H9 (cell line): ENCODE results near the gene SCN4A. TPM values are rescaled to one million over a fixed set of nuclear protein-coding genes. Genes with fewer than 3 reads are reported as not detected.

Source experiments
- DNase-seq: peaks from one replicate; pipeline ENCODE4 v3.0.0-alpha.2; 2017
- H2AFZ ChIP-seq: one replicate; pipeline ENCODE4 v1.6.1; 2013; ENCODE audit warnings: mild to moderate bottlenecking, low read length, control low read depth, moderate library complexity
- H2AK5ac ChIP-seq: 2 replicates; pipeline ENCODE4 v1.6.1; 2013; ENCODE audit warnings: low read length, control low read depth, mixed read lengths; ENCODE audit not compliant: insufficient read length
- H2BK120ac ChIP-seq: one replicate; pipeline ENCODE4 v1.6.1; 2013; ENCODE audit warnings: low read depth, mild to moderate bottlenecking, low read length, control low read depth, inconsistent platforms; ENCODE audit not compliant: poor library complexity, severe bottlenecking
- H2BK12ac ChIP-seq: 2 replicates; pipeline ENCODE4 v1.6.1; 2013; ENCODE audit warnings: low read length, control low read depth, mixed read lengths, low read depth; ENCODE audit not compliant: insufficient read length
- H2BK15ac ChIP-seq: 2 replicates; pipeline ENCODE4 v1.6.1; 2013; ENCODE audit warnings: low read depth, low read length, control low read depth
- H2BK20ac ChIP-seq: one replicate; pipeline ENCODE4 v1.6.1; 2013; ENCODE audit warnings: low read depth, mild to moderate bottlenecking, low read length, control low read depth, inconsistent platforms; ENCODE audit not compliant: poor library complexity, severe bottlenecking
- H2BK5ac ChIP-seq: 2 replicates; pipeline ENCODE4 v1.6.1; 2013; ENCODE audit warnings: low read length, control low read depth, mixed read lengths; ENCODE audit not compliant: insufficient read length
- H3K14ac ChIP-seq: 2 replicates; pipeline ENCODE4 v1.6.1; 2013; ENCODE audit warnings: low read length, control low read depth; ENCODE audit not compliant: insufficient read depth
- H3K18ac ChIP-seq: 2 replicates; pipeline ENCODE4 v1.6.1; 2013; ENCODE audit warnings: low read depth, mild to moderate bottlenecking, mixed read lengths, low read length, control low read depth; ENCODE audit not compliant: insufficient read length
- H3K23ac ChIP-seq: 2 replicates; pipeline ENCODE4 v1.6.1; 2013; ENCODE audit warnings: low read length, control low read depth, mixed read lengths, low read depth; ENCODE audit not compliant: insufficient read length
- H3K23me2 ChIP-seq: 2 replicates; pipeline ENCODE4 v1.6.1; 2013; ENCODE audit warnings: low read depth, mild to moderate bottlenecking, mixed read lengths, low read length, control low read depth; ENCODE audit not compliant: insufficient read length, poor library complexity, severe bottlenecking
- H3K27ac ChIP-seq: 2 replicates; pipeline ENCODE4 v1.5.1; 2013; ENCODE audit warnings: low read length, control low read depth, mixed read lengths, low read depth; ENCODE audit not compliant: insufficient read length
- H3K27me3 ChIP-seq: 2 replicates; pipeline ENCODE4 v1.6.1; 2013; ENCODE audit warnings: low read length, control low read depth, inconsistent platforms; ENCODE audit not compliant: insufficient read depth
- H3K4ac ChIP-seq: 2 replicates; pipeline ENCODE4 v1.6.1; 2013; ENCODE audit warnings: low read depth, mild to moderate bottlenecking, control low read depth, inconsistent platforms, low read length, moderate library complexity
- H3K4me1 ChIP-seq: 2 replicates; pipeline ENCODE4 v1.6.1; 2013; ENCODE audit warnings: low read length, control low read depth, inconsistent platforms; ENCODE audit not compliant: insufficient read depth
- H3K4me2 ChIP-seq: 2 replicates; pipeline ENCODE4 v1.6.1; 2013; ENCODE audit warnings: low read length, control low read depth, mixed read lengths; ENCODE audit not compliant: insufficient read length, insufficient read depth
- H3K56ac ChIP-seq: 2 replicates; pipeline ENCODE4 v1.6.1; 2013; ENCODE audit warnings: low read depth, mild to moderate bottlenecking, mixed read lengths, low read length, control low read depth; ENCODE audit not compliant: insufficient read length
- H3K79me1 ChIP-seq: 2 replicates; pipeline ENCODE4 v1.6.1; 2013; ENCODE audit warnings: low read depth, mild to moderate bottlenecking, moderate library complexity, low read length, control low read depth, inconsistent platforms; ENCODE audit not compliant: insufficient read depth, poor library complexity, severe bottlenecking
- H3K79me2 ChIP-seq: 2 replicates; pipeline ENCODE4 v1.6.1; 2013; ENCODE audit warnings: low read length, control low read depth, inconsistent platforms; ENCODE audit not compliant: insufficient read depth
- H3K9ac ChIP-seq: 2 replicates; pipeline ENCODE4 v1.6.1; 2013; ENCODE audit warnings: low read length, control low read depth, mixed read lengths; ENCODE audit not compliant: insufficient read length; ENCODE audit errors: extremely low read depth
- H3K9me3 ChIP-seq: one replicate; pipeline ENCODE4 v1.6.1; 2013; ENCODE audit warnings: low read depth, low read length, inconsistent platforms; ENCODE audit not compliant: control insufficient read depth
- H3T11ph ChIP-seq: one replicate; pipeline ENCODE4 v1.6.1; 2013; ENCODE audit warnings: mild to moderate bottlenecking, low read length, control low read depth, inconsistent platforms
- H4K20me1 ChIP-seq: one replicate; pipeline ENCODE4 v1.6.1; 2013; ENCODE audit not compliant: control insufficient read depth, insufficient read length, insufficient read depth
- H4K5ac ChIP-seq: 2 replicates; pipeline ENCODE4 v1.6.1; 2013; ENCODE audit warnings: low read depth, mild to moderate bottlenecking, mixed read lengths, low read length, control low read depth; ENCODE audit not compliant: insufficient read length
- H4K8ac ChIP-seq: replicated peaks from 2 replicates; pipeline ENCODE4 v1.6.1; 2013; ENCODE audit warnings: low read length, control low read depth, mixed read lengths, low read depth; ENCODE audit not compliant: insufficient read length
- H4K91ac ChIP-seq: 2 replicates; pipeline ENCODE4 v1.6.1; 2013; ENCODE audit warnings: low read depth, mild to moderate bottlenecking, moderate library complexity, mixed read lengths, low read length, control low read depth; ENCODE audit not compliant: insufficient read length
- H3K27ac Mint-ChIP-seq, 3 experiments: 2 replicates in 2 of 3; 3 replicates in 1 of 3; pipeline ENCODE4 v1.8.0; 2020 to 2021; ENCODE audit warnings: mixed read lengths in 3 of 3, mild to moderate bottlenecking in 1 of 3, moderate library complexity in 1 of 3
- H3K27me3 Mint-ChIP-seq: 2 replicates; pipeline ENCODE4 v1.8.0; 2021; ENCODE audit warnings: low read depth, mild to moderate bottlenecking, moderate library complexity, mixed read lengths
- H3K36me3 Mint-ChIP-seq, 3 experiments: 2 replicates in 2 of 3; 3 replicates in 1 of 3; pipeline ENCODE4 v1.8.0; 2020 to 2021; ENCODE audit warnings: low read depth in 3 of 3, mixed read lengths in 3 of 3; ENCODE audit not compliant: insufficient read depth in 1 of 3
- H3K4me1 Mint-ChIP-seq, 2 experiments: 2 replicates each; pipeline ENCODE4 v1.8.0; 2020; ENCODE audit warnings: mixed read lengths in 2 of 2
- H3K4me3 Mint-ChIP-seq, 2 experiments: 2 replicates in 1 of 2; 3 replicates in 1 of 2; pipeline ENCODE4 v1.8.0; 2020 to 2021; ENCODE audit warnings: mild to moderate bottlenecking in 2 of 2, mixed read lengths in 2 of 2, moderate library complexity in 1 of 2
- H3K9me3 Mint-ChIP-seq, 2 experiments: 2 replicates in 1 of 2; 3 replicates in 1 of 2; pipeline ENCODE4 v1.8.0; 2020; ENCODE audit warnings: mild to moderate bottlenecking in 2 of 2, mixed read lengths in 2 of 2, moderate library complexity in 1 of 2
- WGBS: extraction: QIAGEN DNeasy Blood & Tissue Kit; methylation state at CpG from one replicate; pipeline ENCODE4 v1.1.7; 2013; ENCODE audit warnings: missing lambda C conversion rate, low lambda C conversion rate, mixed read lengths; ENCODE audit not compliant: insufficient read length; ENCODE audit errors: extremely low coverage; 5-methylcytosine and 5-hydroxymethylcytosine counted together
- total RNA-seq: library from RNA; stranded (reverse); gene quantifications from 2 replicates; pipeline ENCODE4 v1.2.1, GENCODE V29; 2021
- TF ChIP-seq, protein P1 (sequence below): fragments of 200-600 bp; sonication (generic); conservative IDR thresholded peaks from 3 replicates; pipeline ENCODE4 v1.8.0; 2021; ENCODE audit warnings: antibody characterized with exemption, mild to moderate bottlenecking

SCN4A gene
- total RNA-seq, 1 experiment from 2014 or later = 5.8 TPM

DNA sequence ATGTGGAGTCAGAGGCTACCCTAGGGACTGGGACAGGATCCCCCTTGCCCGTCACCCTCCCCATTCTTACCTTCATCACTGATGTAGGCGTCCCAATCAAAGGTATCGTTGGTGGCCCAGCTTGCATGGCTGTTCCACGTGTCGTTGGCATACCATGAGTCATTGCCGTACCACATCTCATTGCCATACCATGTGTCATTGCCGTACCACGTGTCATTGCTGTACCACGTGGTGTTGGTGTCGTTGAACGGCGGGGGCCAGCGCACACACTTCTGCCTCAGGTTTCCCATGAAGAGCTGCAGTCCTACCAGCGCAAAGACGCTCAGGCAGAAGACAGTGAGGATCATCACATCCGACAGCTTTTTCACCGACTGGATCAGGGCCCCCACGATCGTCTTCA is 4.8 kb downstream of the SCN4A start:
- no peak overlapping the region for H3K4me2 ChIP-seq
- Mint-ChIP-seq H3K27me3 (peaks cover 4% of the 10 kb centered on the region; the same call in 1 of the 2 replicates), H3K4me3 (no peak overlapping the region), H3K27ac (no peak overlapping the region), H3K36me3 (no peaks in the 10 kb centered on the region), H3K4me1 (peaks cover under 1 to 1% of the 10 kb centered on the region in 2 experiments), H3K9me3 (no peaks in the 10 kb centered on the region; a peak in 1 of 5 replicates)
- H3K27me3 ChIP-seq = no peaks in the 10 kb centered on the region
- no peak overlapping the region for H2BK120ac ChIP-seq
- no peak for DNase-seq
- H2BK20ac ChIP-seq = no peak overlapping the region
- H3K9me3 ChIP-seq = no peaks in the 10 kb centered on the region
- no peak overlapping the region for H2BK12ac ChIP-seq
- peaks cover 3% of the 10 kb centered on the region for H3K23me2 ChIP-seq
- H3K23ac ChIP-seq = no peak overlapping the region
- no peak overlapping the region for H3T11ph ChIP-seq
- no peaks in the 10 kb centered on the region for H4K20me1 ChIP-seq
- H3K9ac ChIP-seq = no peak overlapping the region
- H3K14ac ChIP-seq = no peak overlapping the region
- no peak overlapping the region for H4K5ac ChIP-seq
- H2BK5ac ChIP-seq = no peak overlapping the region
- no peak overlapping the region for H3K18ac ChIP-seq
- no peak overlapping the region for H4K8ac ChIP-seq
- no peak overlapping the region for H4K91ac ChIP-seq
- H2AK5ac ChIP-seq = no peak overlapping the region
- no peak overlapping the region for H3K27ac ChIP-seq
- H3K4me1 ChIP-seq = no peaks in the 10 kb centered on the region
- TF ChIP-seq, protein P1, sequence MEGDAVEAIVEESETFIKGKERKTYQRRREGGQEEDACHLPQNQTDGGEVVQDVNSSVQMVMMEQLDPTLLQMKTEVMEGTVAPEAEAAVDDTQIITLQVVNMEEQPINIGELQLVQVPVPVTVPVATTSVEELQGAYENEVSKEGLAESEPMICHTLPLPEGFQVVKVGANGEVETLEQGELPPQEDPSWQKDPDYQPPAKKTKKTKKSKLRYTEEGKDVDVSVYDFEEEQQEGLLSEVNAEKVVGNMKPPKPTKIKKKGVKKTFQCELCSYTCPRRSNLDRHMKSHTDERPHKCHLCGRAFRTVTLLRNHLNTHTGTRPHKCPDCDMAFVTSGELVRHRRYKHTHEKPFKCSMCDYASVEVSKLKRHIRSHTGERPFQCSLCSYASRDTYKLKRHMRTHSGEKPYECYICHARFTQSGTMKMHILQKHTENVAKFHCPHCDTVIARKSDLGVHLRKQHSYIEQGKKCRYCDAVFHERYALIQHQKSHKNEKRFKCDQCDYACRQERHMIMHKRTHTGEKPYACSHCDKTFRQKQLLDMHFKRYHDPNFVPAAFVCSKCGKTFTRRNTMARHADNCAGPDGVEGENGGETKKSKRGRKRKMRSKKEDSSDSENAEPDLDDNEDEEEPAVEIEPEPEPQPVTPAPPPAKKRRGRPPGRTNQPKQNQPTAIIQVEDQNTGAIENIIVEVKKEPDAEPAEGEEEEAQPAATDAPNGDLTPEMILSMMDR = no peak
- no CpG with 5 or more reads among the region's 19 CpGs for WGBS
- no peaks in the 10 kb centered on the region for H3K79me1 ChIP-seq
- no peak overlapping the region for H3K56ac ChIP-seq
- no peak overlapping the region for H2BK15ac ChIP-seq
- no peaks in the 10 kb centered on the region for H3K79me2 ChIP-seq
- H3K4ac ChIP-seq = no peak overlapping the region
- H2AFZ ChIP-seq = no peak overlapping the region
